ENCODE results near the gene GALK1.
"Not testable (repeated sequence)": the region's sequence is repeated elsewhere in the genome, so short reads cannot be mapped to it uniquely, and the experiment has no call there.

Gene GALK1

DNA sequence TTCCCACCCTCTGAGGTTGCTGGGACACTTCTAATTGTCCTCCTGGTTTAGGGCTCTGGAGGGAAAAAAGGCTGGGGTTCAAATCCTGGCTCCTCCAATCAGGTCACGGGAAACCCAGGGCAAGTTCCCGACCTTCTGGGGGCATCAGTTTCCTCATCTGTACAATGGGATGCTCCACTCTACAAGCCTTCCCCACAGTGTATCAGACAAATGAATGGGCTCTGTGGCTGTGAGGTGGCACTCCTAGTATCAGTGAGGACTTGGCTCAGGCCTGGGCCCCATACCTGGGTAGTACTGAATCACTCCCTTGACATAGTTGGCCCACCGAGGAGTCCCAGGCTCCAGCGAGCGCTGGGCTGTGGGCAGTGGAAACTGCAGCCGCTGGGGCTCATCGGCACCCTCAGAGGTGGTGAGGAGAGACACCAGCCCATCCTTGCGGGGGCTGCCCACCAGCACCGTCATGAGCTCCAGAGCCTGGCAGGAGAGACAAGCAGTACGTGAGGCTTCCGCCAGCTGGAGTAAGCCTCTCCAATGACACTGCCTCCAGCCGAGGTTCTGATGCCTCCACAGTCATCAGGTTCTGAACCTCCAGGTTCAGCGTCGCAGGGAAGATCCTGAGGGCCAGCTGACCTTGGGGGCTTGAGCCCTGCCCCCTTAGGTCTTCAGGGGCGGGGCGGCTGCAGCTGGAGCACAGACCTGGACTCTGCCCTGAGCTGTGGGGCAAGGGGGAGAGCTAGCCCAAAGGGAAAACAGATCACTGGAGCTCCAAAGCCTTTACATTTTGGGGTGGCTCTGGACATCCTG lies 1.2 kb downstream of the GALK1 start:
- DNase-seq: no peak

DNA sequence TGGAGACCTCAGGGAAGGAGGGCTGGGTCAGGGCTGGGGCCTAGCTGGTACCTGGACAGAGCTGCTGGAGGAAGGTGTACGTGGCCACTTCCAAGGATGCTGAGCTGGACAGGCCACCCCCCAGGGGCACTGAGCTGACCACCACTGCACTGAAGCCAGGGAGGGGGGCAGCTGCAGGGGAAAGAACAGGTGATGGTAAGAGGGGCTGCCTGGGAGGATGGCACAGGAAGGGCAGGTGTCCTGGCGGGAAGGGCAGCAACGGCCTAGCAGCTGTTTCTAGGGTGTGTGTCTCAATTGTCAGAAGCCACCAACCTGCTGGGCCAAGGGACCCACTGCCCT lies 1.8 kb downstream of the GALK1 start:
- no peak for DNase-seq

DNA sequence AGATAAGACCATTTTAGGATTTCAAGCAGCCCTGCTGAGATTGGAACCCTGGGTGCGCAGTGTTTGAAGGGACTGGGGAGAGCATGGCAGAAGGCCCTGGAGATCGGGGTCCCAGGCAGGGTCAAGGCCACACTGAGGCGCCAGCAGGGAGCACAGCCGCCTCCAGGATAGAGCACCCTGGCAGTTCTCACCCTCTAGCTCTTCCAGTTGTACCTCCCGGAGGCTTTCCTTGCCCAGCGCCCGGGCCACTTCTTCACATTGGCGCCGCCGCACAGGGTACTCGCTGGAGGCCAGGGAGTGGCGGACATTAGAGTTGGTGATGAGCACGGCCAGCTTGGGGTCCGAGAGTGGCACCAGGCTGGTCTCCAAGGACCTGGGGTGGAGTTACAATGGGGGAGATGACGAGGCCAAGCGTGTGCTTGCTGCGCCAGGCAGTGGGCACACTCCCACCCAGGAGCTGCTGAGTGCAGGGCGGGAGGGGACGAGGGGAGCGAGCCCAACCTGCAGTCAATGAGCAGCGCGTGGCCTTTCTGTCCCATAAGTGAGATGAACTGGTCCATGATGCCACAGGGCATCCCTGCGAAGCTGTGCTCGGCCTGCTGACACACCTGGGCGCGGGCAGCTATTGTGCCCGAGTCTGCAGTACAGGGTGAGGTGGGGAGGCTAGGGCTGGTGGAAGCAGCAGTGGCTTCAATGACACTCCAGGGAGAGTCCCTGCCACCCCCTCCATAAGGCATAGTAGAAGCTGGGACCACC lies 2.3 kb downstream of the GALK1 start:
- no peak for DNase-seq

DNA sequence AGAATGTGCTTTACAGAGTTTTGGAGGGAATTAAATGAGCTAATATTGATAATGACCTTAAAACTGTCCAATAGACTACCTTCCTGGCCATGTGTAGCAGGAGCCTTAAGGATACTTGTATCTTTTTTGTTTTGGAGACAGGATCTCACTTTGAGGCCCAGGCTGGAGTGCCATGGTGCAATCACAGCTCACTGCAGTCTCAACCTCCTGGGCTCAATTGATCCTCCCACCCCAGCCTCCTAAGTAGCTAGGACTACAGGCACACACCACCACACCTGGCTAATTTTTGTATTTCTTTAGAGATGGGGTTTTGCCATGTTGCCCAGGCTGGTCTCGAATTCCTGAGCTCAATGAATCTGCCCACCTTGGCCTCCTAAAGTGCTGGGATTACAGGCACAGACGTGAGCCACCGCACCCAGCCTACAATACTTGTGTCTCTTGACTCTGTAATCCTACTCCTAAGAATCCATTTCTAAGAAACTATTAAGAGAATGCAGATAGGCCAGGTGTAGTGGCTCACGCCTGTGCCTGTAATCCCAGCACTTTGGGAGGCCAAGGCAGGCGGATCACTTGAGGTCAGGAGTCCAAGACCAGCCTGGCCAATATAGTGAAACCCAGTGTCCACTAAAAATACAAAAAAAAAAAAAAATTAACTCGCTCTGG lies 4.9 kb downstream of the GALK1 start:
- DNase-seq: not testable (repeated sequence)

DNA sequence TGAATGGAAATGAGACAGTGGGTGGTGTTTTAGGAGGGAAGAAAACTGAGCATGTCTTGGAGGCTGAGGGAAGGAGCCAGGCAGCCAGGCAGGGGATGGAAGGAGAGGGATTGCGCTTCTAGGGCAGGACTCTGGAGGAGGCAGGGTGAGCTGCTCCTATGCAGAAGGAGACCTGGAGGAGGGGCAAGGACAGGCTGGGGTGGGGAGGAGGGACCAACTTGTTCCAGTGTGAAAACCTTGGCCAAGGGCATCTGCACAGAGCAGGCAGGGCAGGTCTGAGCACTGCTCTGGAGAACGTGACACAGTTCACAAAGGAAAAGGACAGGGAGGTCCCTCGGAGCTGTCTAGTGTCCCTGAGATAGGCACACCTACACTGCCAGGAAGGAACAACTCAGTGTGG lies 5.5 kb downstream of the GALK1 start:
- DNase-seq: no peak

DNA sequence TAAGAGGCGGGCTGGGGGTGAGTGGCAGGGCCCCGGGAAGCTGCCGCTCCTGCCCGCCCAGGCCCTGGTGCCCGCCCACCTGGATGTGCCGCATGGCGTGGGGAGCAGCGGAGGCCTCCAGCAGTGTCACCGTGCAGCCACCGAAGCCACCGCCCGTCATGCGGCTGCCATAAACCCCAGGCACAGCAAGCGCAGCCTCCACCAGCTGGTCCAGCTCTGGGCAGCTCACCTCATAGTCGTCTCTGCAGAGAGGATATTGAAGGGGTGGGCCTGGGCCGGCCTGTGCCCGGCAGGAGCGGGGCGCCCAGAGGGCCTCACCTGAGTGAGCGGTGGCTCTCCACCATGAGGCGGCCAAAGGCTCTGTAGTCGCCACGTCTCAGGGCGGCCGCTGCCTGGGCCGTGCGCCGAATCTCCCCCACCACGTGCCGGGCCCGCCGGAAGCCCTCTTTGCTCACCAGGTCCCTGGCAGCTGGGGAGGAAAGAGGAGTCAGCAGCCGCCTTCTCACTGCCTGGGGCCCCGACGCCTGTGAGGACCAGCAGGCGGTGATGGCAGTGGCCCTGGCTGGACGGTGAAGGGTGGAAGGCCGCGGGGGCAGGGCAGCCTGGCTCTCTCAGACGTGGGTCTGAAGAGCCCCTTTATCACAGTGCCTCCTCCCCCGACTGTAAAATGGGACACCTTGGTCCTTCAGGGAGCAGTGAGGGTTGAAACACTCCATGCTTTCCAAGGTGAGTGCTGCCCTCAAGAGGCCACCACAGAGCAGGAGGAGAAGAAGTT lies 6.7 kb downstream of the GALK1 start:
- DNase-seq: no peak

DNA sequence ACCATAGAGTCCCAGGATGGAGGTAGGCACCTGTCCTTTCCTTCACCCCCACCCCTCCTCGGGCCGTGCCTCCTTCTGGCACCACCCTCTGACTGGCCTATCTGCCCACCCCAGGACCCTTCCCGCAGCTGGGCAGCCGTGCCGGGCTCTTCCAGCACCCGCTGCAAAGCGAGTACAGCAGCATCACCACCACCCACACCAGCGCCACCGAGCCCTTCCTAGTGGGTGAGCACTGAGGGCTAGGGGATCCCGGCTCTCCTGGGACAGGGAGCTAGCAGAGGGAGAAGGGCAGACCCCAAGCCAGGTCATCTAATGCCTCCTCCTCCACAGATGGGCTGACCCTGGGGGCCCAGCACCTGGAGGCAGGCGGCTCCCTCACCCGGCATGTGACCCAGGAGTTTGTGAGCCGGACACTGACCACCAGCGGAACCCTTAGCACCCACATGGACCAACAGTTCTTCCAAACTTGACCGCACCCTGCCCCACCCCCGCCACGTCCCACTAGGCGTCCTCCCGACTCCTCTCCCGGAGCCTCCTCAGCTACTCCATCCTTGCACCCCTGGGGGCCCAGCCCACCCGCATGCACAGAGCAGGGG lies 7.8 kb downstream of the GALK1 start:
- DNase-seq: no peak

DNA sequence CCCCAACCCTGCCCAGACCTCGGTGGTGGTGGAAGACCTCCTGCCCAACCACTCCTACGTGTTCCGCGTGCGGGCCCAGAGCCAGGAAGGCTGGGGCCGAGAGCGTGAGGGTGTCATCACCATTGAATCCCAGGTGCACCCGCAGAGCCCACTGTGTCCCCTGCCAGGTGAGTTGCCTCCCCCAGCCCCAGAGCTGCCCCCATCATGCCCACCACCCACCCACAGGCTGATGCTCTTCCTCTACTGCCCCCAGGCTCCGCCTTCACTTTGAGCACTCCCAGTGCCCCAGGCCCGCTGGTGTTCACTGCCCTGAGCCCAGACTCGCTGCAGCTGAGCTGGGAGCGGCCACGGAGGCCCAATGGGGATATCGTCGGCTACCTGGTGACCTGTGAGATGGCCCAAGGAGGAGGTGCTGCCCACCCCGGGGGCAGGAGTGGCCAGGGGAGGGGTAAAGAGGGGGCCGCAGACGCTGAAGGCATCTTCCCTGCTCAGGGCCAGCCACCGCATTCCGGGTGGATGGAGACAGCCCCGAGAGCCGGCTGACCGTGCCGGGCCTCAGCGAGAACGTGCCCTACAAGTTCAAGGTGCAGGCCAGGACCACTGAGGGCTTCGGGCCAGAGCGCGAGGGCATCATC lies 8.4 kb downstream of the GALK1 start:
- DNase-seq: no peak

DNA sequence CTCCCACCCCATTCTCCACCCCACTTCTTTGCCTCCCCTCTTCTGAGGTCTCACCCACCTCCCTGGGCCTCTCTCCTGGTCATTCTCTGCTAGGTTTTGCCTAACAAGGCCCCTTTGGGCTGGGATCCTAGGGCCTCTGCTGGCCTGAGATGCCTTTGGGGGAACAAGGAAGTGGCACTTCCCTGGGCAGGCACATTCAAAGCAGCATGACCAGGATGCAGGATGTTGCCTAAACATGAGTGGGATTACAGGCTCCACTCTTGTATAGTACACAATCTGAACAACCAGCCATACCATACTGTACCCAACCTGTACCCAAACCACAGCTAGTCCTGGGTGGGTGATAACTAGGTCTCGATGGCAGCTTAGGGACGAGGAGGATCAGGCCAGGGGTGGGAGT lies 9.0 kb downstream of the GALK1 start:
- no peak for DNase-seq

DNA sequence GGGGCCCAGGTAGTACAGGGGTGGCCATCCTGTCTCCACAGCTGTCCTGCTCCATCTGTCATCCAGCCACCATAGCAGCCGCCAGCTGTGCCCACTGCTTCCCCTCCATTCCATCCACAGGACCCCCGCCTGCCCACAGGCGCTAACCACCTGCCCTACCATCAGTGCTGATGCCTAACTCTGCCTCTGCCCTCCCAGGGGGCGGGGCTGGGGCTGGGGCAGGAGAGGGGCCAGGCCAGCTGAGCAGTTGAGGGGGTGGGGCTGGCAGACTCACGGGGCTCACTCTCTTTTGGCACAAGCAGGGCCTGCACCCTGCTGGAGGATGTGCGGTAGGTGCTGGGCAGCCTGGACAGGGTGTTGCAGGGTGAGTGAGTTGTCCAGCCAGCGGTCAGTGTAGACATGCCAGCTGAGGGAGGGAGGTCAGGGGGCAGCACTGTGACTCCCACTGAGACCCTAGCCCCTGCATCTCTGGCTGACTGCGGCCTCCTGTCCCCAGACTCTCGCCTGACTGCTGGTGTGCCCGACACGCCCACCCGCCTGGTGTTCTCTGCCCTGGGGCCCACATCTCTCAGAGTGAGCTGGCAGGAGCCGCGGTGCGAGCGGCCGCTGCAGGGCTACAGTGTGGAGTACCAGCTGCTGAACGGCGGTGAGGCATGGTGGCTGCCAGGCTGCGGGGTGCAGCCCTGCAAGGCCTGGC lies 9.6 kb downstream of the GALK1 start:
- DNase-seq: no peak

DNA sequence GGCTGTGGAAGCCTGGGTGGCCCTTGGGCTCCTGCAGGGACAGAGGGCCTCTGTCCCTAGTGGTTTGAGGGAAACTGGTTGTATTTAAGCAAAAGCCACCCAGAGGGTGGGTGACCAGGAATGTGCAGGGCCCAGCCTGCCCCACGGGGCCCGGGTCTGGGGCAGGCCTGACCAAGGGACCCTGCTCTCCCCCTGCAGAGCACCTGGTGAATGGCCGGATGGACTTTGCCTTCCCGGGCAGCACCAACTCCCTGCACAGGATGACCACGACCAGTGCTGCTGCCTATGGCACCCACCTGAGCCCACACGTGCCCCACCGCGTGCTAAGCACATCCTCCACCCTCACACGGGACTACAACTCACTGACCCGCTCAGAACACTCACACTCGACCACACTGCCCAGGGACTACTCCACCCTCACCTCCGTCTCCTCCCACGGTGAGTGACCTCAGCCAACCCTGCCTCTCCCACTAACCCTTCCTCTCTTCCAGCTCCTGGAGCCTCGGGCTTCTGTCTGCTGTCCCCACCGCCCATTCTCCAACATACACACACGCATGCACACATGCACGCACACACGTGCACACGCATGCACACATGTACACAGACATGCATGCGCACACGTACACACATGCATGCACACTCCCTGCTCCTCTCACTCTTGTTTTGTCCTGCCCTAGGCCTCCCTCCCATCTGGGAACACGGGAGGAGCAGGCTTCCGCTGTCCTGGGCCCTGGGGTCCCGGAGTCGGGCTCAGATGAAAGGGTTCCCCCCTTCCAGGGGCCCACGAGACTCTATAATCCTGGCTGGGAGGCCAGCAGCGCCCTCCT lies 10.4 kb downstream of the GALK1 start:
- DNase-seq: no peak

DNA sequence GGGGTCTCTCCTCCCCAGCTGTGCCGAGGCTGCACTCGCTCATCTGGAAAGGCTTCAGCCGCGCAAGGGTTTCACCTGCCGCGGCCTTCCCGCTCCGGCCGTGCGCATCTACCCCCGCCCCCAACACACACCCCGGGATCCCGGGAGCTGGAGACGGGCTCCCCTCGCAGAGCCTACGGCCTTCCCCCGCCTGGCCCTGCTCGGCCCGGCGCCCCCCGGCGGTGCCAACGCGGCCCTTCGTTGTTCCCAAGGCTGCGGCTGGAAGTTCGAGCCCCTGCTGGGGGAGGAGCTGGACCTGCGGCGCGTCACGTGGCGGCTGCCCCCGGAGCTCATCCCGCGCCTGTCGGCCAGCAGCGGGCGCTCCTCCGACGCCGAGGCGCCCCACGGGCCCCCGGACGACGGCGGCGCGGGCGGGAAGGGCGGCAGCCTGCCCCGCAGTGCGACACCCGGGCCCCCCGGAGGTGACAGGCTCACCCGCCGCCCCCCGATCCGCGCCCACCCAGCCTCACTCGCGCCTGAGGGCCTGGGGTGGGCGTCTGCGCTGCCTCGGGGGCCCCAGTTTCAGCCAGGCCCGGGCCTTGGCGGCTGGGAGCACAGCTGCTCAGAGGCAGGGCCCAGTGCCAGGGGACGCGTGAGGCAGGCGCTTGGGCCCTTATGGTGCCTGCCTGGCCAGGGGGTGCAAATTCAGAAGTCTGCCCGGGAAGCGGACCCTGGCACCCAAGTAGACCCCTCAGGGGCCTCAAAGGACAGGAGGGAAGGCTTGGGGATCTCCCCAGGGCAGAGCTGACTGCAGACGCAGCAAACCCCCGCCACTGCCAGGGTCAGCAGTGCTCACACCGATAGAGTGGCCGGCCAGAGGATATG lies 11.2 kb downstream of the GALK1 start:
- peak; percentile 40 for DNase-seq

DNA sequence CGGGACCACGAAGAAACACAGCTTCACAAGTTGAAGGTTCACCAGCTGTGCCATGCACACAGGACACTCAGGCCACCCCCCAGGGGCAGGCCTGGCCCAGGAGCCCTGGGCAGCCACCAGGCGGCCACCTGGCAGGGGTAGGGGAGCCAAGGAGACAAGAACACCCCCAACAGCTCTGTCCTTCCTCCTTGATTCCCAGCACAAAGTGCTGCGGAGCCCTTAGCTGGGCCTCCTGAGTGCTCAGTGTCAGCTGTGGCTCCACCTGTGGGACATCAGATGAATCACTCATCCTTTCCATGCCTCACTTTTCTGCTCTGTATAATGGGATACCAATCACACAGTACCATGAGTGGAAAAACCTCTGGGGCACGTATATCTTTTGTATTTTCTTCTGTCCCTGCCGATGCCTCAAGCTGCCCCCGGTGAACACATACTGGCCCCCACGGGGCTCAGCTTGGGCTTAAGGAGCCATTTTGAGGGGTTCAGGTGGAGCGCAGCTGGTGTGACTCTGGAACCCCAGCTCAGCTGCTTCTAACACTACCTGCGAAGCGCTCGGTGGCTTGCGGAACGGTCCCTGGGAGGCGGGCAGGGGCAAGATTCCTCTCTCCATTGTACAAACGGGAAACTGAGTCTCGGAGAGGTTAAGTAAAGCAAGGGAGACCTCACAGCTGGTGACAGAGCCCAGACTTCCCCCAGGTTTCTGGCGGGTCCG lies 12.0 kb downstream of the GALK1 start:
- no peak for DNase-seq

DNA sequence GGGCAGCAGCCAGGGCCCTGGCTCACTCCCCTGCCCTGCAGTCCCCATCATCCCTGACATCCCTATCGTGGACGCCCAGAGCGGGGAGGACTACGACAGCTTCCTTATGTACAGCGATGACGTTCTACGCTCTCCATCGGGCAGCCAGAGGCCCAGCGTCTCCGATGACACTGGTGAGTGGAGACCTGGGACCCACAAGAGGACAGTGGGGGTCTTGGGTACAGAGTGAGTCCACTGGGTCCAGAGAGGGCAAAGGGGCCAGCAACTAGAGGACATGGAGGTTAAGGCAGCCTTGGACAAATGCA lies 12.6 kb downstream of the GALK1 start:
- DNase-seq: no peak

DNA sequence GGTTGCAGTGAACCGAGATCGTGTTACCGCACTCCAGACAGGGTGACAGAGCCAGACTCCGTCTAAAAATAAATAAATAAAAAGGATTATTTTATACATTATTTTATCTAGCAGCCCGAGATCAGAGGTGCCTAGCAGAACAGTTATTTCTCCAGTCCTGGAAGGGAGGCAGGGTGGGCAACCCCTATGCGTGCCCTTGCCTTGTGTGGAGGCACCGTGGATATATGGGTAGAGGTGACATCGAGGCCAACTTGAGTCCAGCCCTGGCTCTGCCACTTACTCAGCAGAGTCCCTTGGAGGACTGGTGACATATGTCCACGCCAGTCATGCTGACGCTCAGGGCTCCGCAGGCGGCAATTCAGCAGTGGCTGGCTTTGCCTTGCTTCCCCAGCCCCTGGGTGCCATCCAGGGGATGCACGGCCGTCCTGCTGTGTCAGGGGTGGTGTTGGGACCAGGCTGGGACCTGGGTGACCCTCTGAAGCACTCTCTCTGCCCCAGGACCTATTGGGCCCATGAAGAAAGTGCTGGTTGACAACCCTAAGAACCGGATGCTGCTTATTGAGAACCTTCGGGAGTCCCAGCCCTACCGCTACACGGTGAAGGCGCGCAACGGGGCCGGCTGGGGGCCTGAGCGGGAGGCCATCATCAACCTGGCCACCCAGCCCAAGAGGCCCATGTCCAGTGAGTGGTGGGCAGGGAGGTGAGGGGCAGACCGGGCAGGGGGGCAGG lies 13.2 kb downstream of the GALK1 start:
- no peak for DNase-seq

DNA sequence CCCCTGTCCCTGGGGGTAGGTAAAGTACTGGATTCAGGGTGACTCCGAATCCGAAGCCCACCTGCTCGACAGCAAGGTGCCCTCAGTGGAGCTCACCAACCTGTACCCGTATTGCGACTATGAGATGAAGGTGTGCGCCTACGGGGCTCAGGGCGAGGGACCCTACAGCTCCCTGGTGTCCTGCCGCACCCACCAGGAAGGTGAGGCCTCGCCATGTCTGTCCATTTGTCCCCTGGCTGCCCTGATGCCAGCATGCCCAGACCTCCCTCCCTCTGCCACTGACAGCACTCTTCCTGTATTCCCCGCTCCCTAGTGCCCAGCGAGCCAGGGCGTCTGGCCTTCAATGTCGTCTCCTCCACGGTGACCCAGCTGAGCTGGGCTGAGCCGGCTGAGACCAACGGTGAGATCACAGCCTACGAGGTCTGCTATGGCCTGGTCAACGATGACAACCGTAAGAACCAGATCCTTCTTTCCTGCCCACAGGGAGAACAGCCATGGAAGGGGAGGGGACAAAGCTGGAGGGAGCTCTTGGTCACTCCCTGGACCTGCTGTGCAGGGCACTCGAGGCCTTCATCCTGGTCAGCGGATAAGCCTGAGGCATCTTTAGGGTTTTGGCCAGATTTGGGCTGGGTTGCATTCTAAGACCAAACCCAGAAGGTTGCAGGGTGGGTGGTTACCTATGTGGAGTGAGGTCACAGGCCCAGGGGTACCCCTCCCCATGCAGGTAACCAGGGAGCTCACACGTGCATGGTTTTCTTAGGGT lies 14.2 kb downstream of the GALK1 start:
- no peak for DNase-seq

DNA sequence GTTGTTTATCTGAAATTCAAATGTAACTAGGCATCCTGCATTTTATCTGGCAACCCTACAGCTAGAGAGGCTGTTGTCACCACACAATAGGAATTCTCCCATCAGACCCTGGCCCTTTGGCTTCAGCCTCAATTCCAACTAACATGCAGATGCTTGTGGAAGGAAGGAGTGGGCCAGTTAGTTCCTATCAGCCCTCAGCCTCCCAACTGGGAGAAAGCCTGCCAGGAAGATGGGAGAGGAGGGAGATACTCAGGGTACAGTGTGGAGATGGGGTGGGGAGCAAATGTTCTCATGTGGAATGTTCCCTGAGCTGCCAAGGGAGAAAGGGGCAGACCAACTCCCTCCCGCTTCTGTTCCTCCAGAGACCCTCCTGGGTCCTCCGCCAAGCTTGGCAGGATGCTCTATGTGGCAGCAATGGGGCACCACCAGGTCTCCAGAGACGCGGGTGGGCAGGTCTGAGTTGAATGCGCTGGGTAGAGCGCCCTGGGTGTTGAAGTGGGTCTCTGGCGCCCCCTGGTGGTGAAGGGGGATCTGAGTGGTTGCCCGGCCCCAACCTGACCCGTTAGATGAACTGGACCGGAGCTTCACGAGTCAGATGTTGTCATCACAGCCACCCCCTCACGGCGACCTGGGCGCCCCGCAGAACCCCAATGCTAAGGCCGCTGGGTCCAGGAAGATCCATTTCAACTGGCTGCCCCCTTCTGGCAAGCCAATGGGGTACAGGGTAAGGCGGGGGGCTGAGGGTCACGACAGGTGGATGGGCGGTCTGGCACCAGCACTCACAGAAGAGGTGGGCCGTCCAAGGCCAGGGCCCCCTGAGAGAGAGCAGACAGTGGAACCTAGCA lies 15.2 kb downstream of the GALK1 start:
- peak; percentile 18 for DNase-seq
